ENCODE measurements around the gene RERE.

Gene RERE

GRCh38 chr1:8538502-8538901 is 278.9 kb downstream of the RERE start:
- TF ChIP-seq FOXP2 (optimal IDR thresholded peaks at IDR 0.05; ENCODE audit: control extremely low read depth, extremely low read length, insufficient read depth) (no peak), EZH2 (IDR thresholded peaks at IDR 0.05) (no peak), POLR2AphosphoS5 (IDR thresholded peaks at IDR 0.05; ENCODE audit: borderline replicate concordance, low read depth, low read length) (no peak)
- DNase-seq (ENCODE audit: low read depth, low spot score), result no peak
- H3K9ac ChIP-seq (ENCODE audit: insufficient read length), result no peak overlapping the region
- H3K9me3 ChIP-seq (ENCODE audit: low read depth, low read length), result no peaks in the 10 kb centered on the region
- peaks cover 4% of the 10 kb centered on the region; the same call in 1 of the 2 replicates for H3K36me3 ChIP-seq (ENCODE audit: insufficient read depth, low read length)
- H3K4me3 ChIP-seq, result no peak overlapping the region
- no peak overlapping the region for H3K27ac ChIP-seq

DNA sequence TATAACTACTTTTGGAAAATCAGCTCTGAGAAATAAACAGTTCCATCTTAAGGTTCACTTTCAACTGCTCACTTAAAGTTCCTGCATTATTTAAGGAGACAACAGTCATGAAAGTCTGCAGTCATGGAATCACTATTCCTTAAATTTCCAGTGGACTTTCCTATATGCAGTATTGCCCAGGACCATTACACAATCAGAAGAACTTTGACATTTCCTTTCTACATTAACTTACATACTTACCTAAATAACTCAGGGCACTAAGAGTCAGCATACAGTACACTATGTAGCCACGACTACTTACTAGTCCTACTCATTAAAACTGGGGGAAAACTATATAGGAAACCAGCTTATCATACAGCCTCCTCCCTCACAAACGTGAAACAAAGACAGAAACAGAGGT is 279.4 kb downstream of the RERE start:
- Histone ChIP-seq H3K9ac (ENCODE audit: insufficient read length) (no peak overlapping the region), H3K9me3 (ENCODE audit: low read depth, low read length) (no peaks in the 10 kb centered on the region), H3K36me3 (ENCODE audit: insufficient read depth, low read length) (peaks cover 4% of the 10 kb centered on the region; the same call in 1 of the 2 replicates), H3K27ac (no peak overlapping the region), H3K4me3 (no peak overlapping the region)
- no peak for DNase-seq (ENCODE audit: low read depth, low spot score)
- TF ChIP-seq POLR2AphosphoS5 (IDR thresholded peaks at IDR 0.05; ENCODE audit: borderline replicate concordance, low read depth, low read length), result no peak
- TF ChIP-seq FOXP2 (optimal IDR thresholded peaks at IDR 0.05; ENCODE audit: control extremely low read depth, extremely low read length, insufficient read depth), result no peak
- TF ChIP-seq EZH2 (IDR thresholded peaks at IDR 0.05), result no peak

- H3K9me3 ChIP-seq (ENCODE audit: low read depth, low read length), result no peaks in the 10 kb centered on the region
- TF ChIP-seq EZH2 (IDR thresholded peaks at IDR 0.05) (no peak), FOXP2 (optimal IDR thresholded peaks at IDR 0.05; ENCODE audit: control extremely low read depth, extremely low read length, insufficient read depth) (no peak), POLR2AphosphoS5 (IDR thresholded peaks at IDR 0.05; ENCODE audit: borderline replicate concordance, low read depth, low read length) (no peak)
- H3K9ac ChIP-seq (ENCODE audit: insufficient read length), result no peak overlapping the region
- no peak overlapping the region for H3K4me3 ChIP-seq
- DNase-seq (ENCODE audit: low read depth, low spot score), result no peak
- H3K27ac ChIP-seq, result no peak overlapping the region
- H3K36me3 ChIP-seq (ENCODE audit: insufficient read depth, low read length), result peaks cover 4% of the 10 kb centered on the region; the same call in 1 of the 2 replicates
Measured at GRCh38 chr1:8536515-8536914, 280.9 kb downstream of the RERE start.

- no peaks in the 10 kb centered on the region for H3K36me3 ChIP-seq (ENCODE audit: insufficient read depth, low read length)
- no peak for DNase-seq (ENCODE audit: low read depth, low spot score)
- TF ChIP-seq FOXP2 (optimal IDR thresholded peaks at IDR 0.05; ENCODE audit: control extremely low read depth, extremely low read length, insufficient read depth) (no peak), POLR2AphosphoS5 (IDR thresholded peaks at IDR 0.05; ENCODE audit: borderline replicate concordance, low read depth, low read length) (no peak), EZH2 (IDR thresholded peaks at IDR 0.05) (no peak)
- H3K27ac ChIP-seq, result no peak overlapping the region
- no peak overlapping the region for H3K4me3 ChIP-seq
- H3K9me3 ChIP-seq (ENCODE audit: low read depth, low read length), result no peaks in the 10 kb centered on the region
- no peak overlapping the region for H3K9ac ChIP-seq (ENCODE audit: insufficient read length)
Measured at GRCh38 chr1:8533907-8534306, 283.5 kb downstream of the RERE start.

DNA sequence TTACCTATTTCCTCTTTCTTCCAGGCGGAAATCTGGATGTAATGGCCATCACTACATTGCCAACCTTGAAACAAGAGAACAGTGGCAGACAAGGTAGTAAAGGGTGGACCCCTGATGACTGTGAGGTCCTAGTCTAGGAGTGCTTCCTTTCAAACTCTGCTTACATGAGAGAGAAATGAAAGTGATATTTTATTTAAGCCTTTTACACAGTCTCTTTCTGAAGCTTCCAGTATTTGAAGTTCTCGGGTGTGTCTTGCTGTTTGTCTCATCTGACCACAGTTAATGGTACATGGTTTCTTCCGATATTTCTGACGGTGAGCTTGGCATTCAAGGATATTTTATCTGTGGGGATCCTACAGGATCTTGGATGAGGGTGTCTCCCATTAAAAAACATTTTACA is 284.3 kb downstream of the RERE start:
- H3K9me3 ChIP-seq (ENCODE audit: low read depth, low read length), result no peaks in the 10 kb centered on the region
- no peak overlapping the region for H3K9ac ChIP-seq (ENCODE audit: insufficient read length)
- H3K27ac ChIP-seq, result no peak overlapping the region
- H3K36me3 ChIP-seq (ENCODE audit: insufficient read depth, low read length), result no peaks in the 10 kb centered on the region
- TF ChIP-seq POLR2AphosphoS5 (IDR thresholded peaks at IDR 0.05; ENCODE audit: borderline replicate concordance, low read depth, low read length) (no peak), FOXP2 (optimal IDR thresholded peaks at IDR 0.05; ENCODE audit: control extremely low read depth, extremely low read length, insufficient read depth) (no peak), EZH2 (IDR thresholded peaks at IDR 0.05) (no peak)
- H3K4me3 ChIP-seq, result no peak overlapping the region
- no peak for DNase-seq (ENCODE audit: low read depth, low spot score)

- Histone ChIP-seq H3K27ac (0 out of 2 replicates have a peak overlapping the region, but pooled peaks have one; percentile 3), H3K9me3 (ENCODE audit: low read depth, low read length) (no peaks in the 10 kb centered on the region), H3K36me3 (ENCODE audit: insufficient read depth, low read length) (no peaks in the 10 kb centered on the region), H3K4me3 (no peak overlapping the region), H3K9ac (ENCODE audit: insufficient read length) (no peak overlapping the region)
- no peak for TF ChIP-seq EZH2 (IDR thresholded peaks at IDR 0.05)
- TF ChIP-seq POLR2AphosphoS5 (IDR thresholded peaks at IDR 0.05; ENCODE audit: borderline replicate concordance, low read depth, low read length), result no peak
- no peak for TF ChIP-seq FOXP2 (optimal IDR thresholded peaks at IDR 0.05; ENCODE audit: control extremely low read depth, extremely low read length, insufficient read depth)
- DNase-seq (ENCODE audit: low read depth, low spot score), result no peak
Measured at GRCh38 chr1:8529901-8530300, 287.5 kb downstream of the RERE start.

DNA sequence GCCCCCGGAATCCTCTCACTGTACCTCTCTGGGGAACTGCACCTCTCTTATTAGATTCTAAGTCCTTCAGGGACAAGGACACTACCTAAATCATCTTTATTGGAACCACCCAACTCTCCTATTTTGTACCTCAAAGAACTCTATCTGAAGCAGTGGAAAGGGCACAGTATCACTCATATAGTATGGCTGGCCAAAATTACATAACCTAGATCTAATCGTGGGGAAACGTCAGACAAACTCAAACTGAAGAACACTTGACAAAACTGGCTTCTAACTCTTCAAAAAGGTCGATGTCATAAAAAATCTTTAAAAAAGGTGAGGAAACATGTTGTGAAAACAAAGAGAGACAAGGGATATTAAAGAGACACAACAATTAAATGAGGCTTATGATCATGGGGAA is 289.5 kb downstream of the RERE start:
- H3K9me3 ChIP-seq (ENCODE audit: low read depth, low read length), result no peaks in the 10 kb centered on the region
- TF ChIP-seq FOXP2 (optimal IDR thresholded peaks at IDR 0.05; ENCODE audit: control extremely low read depth, extremely low read length, insufficient read depth), result no peak
- no peak for TF ChIP-seq POLR2AphosphoS5 (IDR thresholded peaks at IDR 0.05; ENCODE audit: borderline replicate concordance, low read depth, low read length)
- TF ChIP-seq EZH2 (IDR thresholded peaks at IDR 0.05), result no peak
- H3K36me3 ChIP-seq (ENCODE audit: insufficient read depth, low read length), result 0 out of 2 replicates have a peak, but pooled peaks cover 1% of the 10 kb centered on the region
- no peak overlapping the region for H3K4me3 ChIP-seq
- DNase-seq (ENCODE audit: low read depth, low spot score), result no peak
- H3K9ac ChIP-seq (ENCODE audit: insufficient read length), result no peak overlapping the region
- H3K27ac ChIP-seq, result no peak overlapping the region

- DNase-seq (ENCODE audit: low read depth, low spot score), result peak; percentile 88
- Histone ChIP-seq H3K4me3 (peak overlapping the region; percentile 76), H3K9ac (ENCODE audit: insufficient read length) (peak overlapping the region; percentile 69)
Measured at GRCh38 chr1:8525558-8526275, 291.7 kb downstream of the RERE start.

More at GRCh38 chr1:8525558-8526275, 291.7 kb downstream of the RERE start:
- TF ChIP-seq EZH2 (IDR thresholded peaks at IDR 0.05), result no peak
- peak; percentile 98 for TF ChIP-seq FOXP2 (optimal IDR thresholded peaks at IDR 0.05; ENCODE audit: control extremely low read depth, extremely low read length, insufficient read depth)
- TF ChIP-seq POLR2AphosphoS5 (IDR thresholded peaks at IDR 0.05; ENCODE audit: borderline replicate concordance, low read depth, low read length), result peak; percentile 40; the same call in 1 of the 2 replicates
- no peaks in the 10 kb centered on the region for H3K9me3 ChIP-seq (ENCODE audit: low read depth, low read length)
- peak overlapping the region; percentile 77 for H3K27ac ChIP-seq
- H3K36me3 ChIP-seq (ENCODE audit: insufficient read depth, low read length), result 0 out of 2 replicates have a peak, but pooled peaks cover 4% of the 10 kb centered on the region

All from SK-N-MC (cell line).